ENCODE measurements around the gene ATP9B. TPM values are rescaled to one million over a fixed set of nuclear protein-coding genes. Genes with fewer than 3 reads are reported as not detected.

The ATP9B gene
- total RNA-seq, 1 experiment from 2014 or later, result 17.8 TPM

GRCh38 chr18:79257480-79257879 is 188.3 kb downstream of the ATP9B start:
- Histone ChIP-seq H4K20me1 (ENCODE audit: insufficient read depth) (no peaks in the 10 kb centered on the region), H3K9me3 (ENCODE audit: control insufficient read depth in 1 of 2, insufficient read depth in 1 of 2, low read depth in 1 of 2, low read length in 2 of 2) (no peaks in the 10 kb centered on the region), H3K4me1 (ENCODE audit: control insufficient read depth in 1 of 2, insufficient read depth in 2 of 2, low read length in 2 of 2) (no peaks in the 10 kb centered on the region), H3K9me2 (ENCODE audit: insufficient read depth) (no peaks in the 10 kb centered on the region), H3K4me3 (replicated peaks in 1 of 2; ENCODE audit: low read depth in 1 of 2, low read length in 2 of 2) (no peak overlapping the region), H2AFZ (ENCODE audit: low read depth, low read length, poor library complexity, severe bottlenecking) (no peak overlapping the region), H3K27me3 (ENCODE audit: insufficient read depth, low read length) (no peaks in the 10 kb centered on the region), H3K36me3 (ENCODE audit: control insufficient read depth in 1 of 2, insufficient read depth in 2 of 2, low read length in 2 of 2) (no peaks in the 10 kb centered on the region; a peak in 1 of 4 replicates), H3K79me2 (ENCODE audit: insufficient read depth, low read length) (no peaks in the 10 kb centered on the region), H3K4me2 (ENCODE audit: low read length) (no peak overlapping the region), H3K27ac (ENCODE audit: low read depth, low read length) (no peak overlapping the region), H3K9ac (ENCODE audit: low read length) (no peak overlapping the region)
- no peak for TF ChIP-seq CEBPB (IDR thresholded peaks at IDR 0.05; ENCODE audit: low read depth)
- no peak for TF ChIP-seq SP1 (IDR thresholded peaks at IDR 0.05; ENCODE audit: low read depth)
- TF ChIP-seq EGR1 (IDR thresholded peaks at IDR 0.05; ENCODE audit: low read depth), result no peak
- TF ChIP-seq CTCF (IDR thresholded peaks at IDR 0.05 in 2 of 3, conservative IDR thresholded peaks at IDR 0.05 in 1 of 3; ENCODE audit: borderline replicate concordance in 1 of 3, insufficient read depth in 1 of 3, low read depth in 2 of 3, low read length in 2 of 3), result no peak
- TF ChIP-seq POLR2AphosphoS5 (IDR thresholded peaks at IDR 0.05; ENCODE audit: low read depth, low read length), result no peak
- no peak for TF ChIP-seq MAX (IDR thresholded peaks at IDR 0.05)
- no peak for TF ChIP-seq ZBTB33 (IDR thresholded peaks at IDR 0.05; ENCODE audit: extremely low read depth, insufficient replicate concordance, low read length)
- TF ChIP-seq JUND (IDR thresholded peaks at IDR 0.05), result no peak
- no peak for TF ChIP-seq REST (IDR thresholded peaks at IDR 0.05; ENCODE audit: low read depth)
- ChIA-PET POLR2A (no interaction called here), RAD21 (ENCODE audit: low non-redundant PET in 1 of 2, low total read pairs in 2 of 2, uncharacterized antibody in 2 of 2, unreplicated experiment in 2 of 2) (no interaction called here), CTCF (no interaction called here)
- BruUV-seq (replicated peaks), result no TSS peak
- ATAC-seq, result no peak
- no peak for DNase-seq (ENCODE audit: low read depth, low spot score)
- intact Hi-C loops (cut with micrococcal nuclease), result no loop called here

Measured in HCT116 (cell line).